Activated B cell treated with CpG ODN at 0.5 μM for 24 hours (primary cell): Measurements from ENCODE around the gene LPAR1. TPM values are rescaled to one million over a fixed set of nuclear protein-coding genes. Genes with fewer than 3 reads are reported as not detected.

ENCODE experiments used
- ATAC-seq: fragments of 200-7000 bp; cut with Tn5 transposase; one replicate; pipeline ENCODE4 v1.10.0; 2021; ENCODE audit warnings: low read depth, mild to moderate bottlenecking, moderate library complexity
- CTCF ChIA-PET: fragments of 350-600 bp; sonication (Branson Sonifier 250); formaldehyde crosslinking; loops from one replicate; lab custom pipeline; 2021; ENCODE audit warnings: antibody characterized with exemption; lab: Charles Lee
- POLR2A ChIA-PET: fragments of 350-600 bp; sonication (Branson Sonifier 250); formaldehyde crosslinking; loops from one replicate; lab custom pipeline; 2021; ENCODE audit warnings: antibody characterized with exemption; lab: Charles Lee
- DNase-seq: peaks from one replicate; pipeline ENCODE4 v3.0.0; 2022
- H3K27ac Mint-ChIP-seq: one replicate; pipeline ENCODE4 v1.8.0; 2020; ENCODE audit warnings: mixed read lengths
- H3K27me3 Mint-ChIP-seq: one replicate; pipeline ENCODE4 v1.8.0; 2021; ENCODE audit warnings: mixed read lengths
- H3K36me3 Mint-ChIP-seq: one replicate; pipeline ENCODE4 v1.8.0; 2021; ENCODE audit warnings: low read depth, mixed read lengths
- H3K4me1 Mint-ChIP-seq: one replicate; pipeline ENCODE4 v1.8.0; 2021; ENCODE audit warnings: mixed read lengths
- H3K4me3 Mint-ChIP-seq: one replicate; pipeline ENCODE4 v1.8.0; 2020; ENCODE audit warnings: mild to moderate bottlenecking, mixed read lengths
- H3K9me3 Mint-ChIP-seq: one replicate; pipeline ENCODE4 v1.8.0; 2020; ENCODE audit warnings: mixed read lengths
- CTCF ChIP-seq: fragments of 200-600 bp; IDR thresholded peaks from one replicate; pipeline ENCODE4 v1.8.0; 2022; ENCODE audit warnings: antibody characterized with exemption, mild to moderate bottlenecking
- intact Hi-C: fragments of 100-400 bp; cut with micrococcal nuclease; formaldehyde crosslinking; loops from one replicate; pipeline ENCODE4 v1.15.1; 2024
- total RNA-seq: library from RNA; stranded (reverse); gene quantifications from 2 replicates; pipeline ENCODE4 v1.2.3, GENCODE V29; 2022

The LPAR1 gene
- total RNA-seq, 1 donor from 2014 or later, result not detected

DNA sequence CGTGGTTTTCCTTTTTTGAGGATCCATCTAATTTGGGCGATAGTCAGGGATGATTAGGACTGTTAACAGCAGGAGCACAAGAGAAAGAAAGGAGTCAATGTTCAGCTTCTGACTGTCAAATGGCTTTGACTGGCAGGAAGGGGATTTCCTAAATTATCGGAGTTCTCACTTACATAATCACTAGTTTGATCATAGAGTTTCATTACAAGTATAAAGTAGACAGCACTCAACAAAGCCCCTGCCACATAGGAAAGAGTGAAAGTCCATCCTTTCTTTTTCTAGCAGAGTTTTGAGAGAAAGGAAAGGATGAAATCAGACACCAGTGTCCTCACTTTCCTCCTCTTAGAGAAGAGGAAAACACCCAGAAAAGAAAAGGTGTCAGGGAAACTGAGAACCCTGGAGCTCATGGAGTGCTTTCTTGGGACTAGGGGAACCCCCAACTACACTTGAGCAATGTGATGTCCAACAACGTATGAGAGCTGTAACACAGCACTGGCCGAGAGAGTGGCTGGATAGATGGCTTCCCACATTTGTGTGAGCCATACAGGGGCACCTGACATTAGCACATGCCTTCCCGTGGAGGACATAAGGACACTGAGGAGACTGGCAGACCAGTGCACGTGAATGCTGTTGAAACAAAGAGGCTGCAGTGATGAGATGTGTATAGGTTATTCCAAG, 26.0 kb upstream of the LPAR1 start:
- H3K27ac Mint-ChIP-seq, result no peak overlapping the region
- H3K27me3 Mint-ChIP-seq, result no peaks in the 10 kb centered on the region
- ATAC-seq (no peak), DNase-seq (no peak)
- intact Hi-C loops, result no loop called here
- H3K9me3 Mint-ChIP-seq, result no peaks in the 10 kb centered on the region
- H3K4me1 Mint-ChIP-seq, result no peaks in the 10 kb centered on the region
- ChIA-PET POLR2A (no interaction called here), CTCF (no interaction called here)
- no peak for TF ChIP-seq CTCF
- no peak overlapping the region for H3K4me3 Mint-ChIP-seq
- H3K36me3 Mint-ChIP-seq, result no peaks in the 10 kb centered on the region

- H3K27me3 Mint-ChIP-seq, result no peaks in the 10 kb centered on the region
- no peak for DNase-seq
- ATAC-seq, result no peak
- CTCF ChIA-PET, result no interaction called here
- no peak for TF ChIP-seq CTCF
- POLR2A ChIA-PET, result no interaction called here
- intact Hi-C loops, result no loop called here
- H3K27ac Mint-ChIP-seq, result no peak overlapping the region
- H3K9me3 Mint-ChIP-seq, result no peaks in the 10 kb centered on the region
- no peaks in the 10 kb centered on the region for H3K36me3 Mint-ChIP-seq
- H3K4me3 Mint-ChIP-seq, result no peak overlapping the region
- no peaks in the 10 kb centered on the region for H3K4me1 Mint-ChIP-seq
These were observed 25.1 kb upstream of the LPAR1 start for GRCh38 chr9:111063332-111063731.

GRCh38 chr9:111058166-111058565, 19.9 kb upstream of the LPAR1 start:
- no peak overlapping the region for H3K4me3 Mint-ChIP-seq
- no peak for DNase-seq
- H3K36me3 Mint-ChIP-seq, result no peaks in the 10 kb centered on the region
- no peak overlapping the region for H3K27ac Mint-ChIP-seq
- no peak for ATAC-seq
- H3K27me3 Mint-ChIP-seq, result no peaks in the 10 kb centered on the region
- CTCF ChIA-PET, result no interaction called here
- H3K9me3 Mint-ChIP-seq, result no peaks in the 10 kb centered on the region
- POLR2A ChIA-PET, result no interaction called here
- intact Hi-C loops, result no loop called here
- no peak for TF ChIP-seq CTCF
- H3K4me1 Mint-ChIP-seq, result no peaks in the 10 kb centered on the region

GRCh38 chr9:111056538-111056937, 18.3 kb upstream of the LPAR1 start:
- H3K27me3 Mint-ChIP-seq, result no peaks in the 10 kb centered on the region
- TF ChIP-seq CTCF, result no peak
- no peak for ATAC-seq
- DNase-seq, result no peak
- H3K36me3 Mint-ChIP-seq, result no peaks in the 10 kb centered on the region
- H3K4me1 Mint-ChIP-seq, result no peaks in the 10 kb centered on the region
- H3K9me3 Mint-ChIP-seq, result no peaks in the 10 kb centered on the region
- ChIA-PET POLR2A (no interaction called here), CTCF (no interaction called here)
- intact Hi-C loops, result no loop called here
- no peak overlapping the region for H3K4me3 Mint-ChIP-seq
- H3K27ac Mint-ChIP-seq, result no peak overlapping the region

DNA sequence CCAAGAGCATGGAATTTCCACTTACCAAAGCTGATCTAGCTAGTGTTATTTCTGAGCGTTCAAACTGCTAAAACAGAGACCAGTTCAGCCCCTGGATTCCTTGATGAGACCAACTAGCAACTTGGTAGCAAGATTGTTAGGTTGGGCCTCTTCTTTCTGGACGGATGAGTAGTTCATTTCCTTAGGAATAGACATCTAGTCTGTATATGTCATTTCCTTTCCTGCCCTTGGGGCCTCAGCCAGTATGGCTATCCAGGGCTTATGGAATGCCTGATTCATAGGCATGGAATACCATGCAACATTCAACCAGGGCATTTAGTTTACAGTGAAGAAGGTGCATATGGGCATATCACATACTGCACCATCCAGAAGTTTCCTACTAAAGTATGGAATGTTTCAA, 14.5 kb upstream of the LPAR1 start:
- Mint-ChIP-seq H3K36me3 (no peaks in the 10 kb centered on the region), H3K4me1 (no peaks in the 10 kb centered on the region), H3K27ac (no peak overlapping the region), H3K4me3 (no peak overlapping the region), H3K27me3 (no peaks in the 10 kb centered on the region), H3K9me3 (no peaks in the 10 kb centered on the region)
- TF ChIP-seq CTCF, result no peak
- ChIA-PET CTCF (no interaction called here), POLR2A (no interaction called here)
- intact Hi-C loops, result no loop called here
- DNase-seq (no peak), ATAC-seq (no peak)
